ENCODE data around the gene PRPSAP1.

The PRPSAP1 gene

GRCh38 chr17:76336756-76337412, 16.8 kb downstream of the PRPSAP1 start:
- Mint-ChIP-seq H3K4me1 (ENCODE audit: low read depth) (peaks cover 4% of the 10 kb centered on the region), H3K27ac (no peak overlapping the region), H3K9me3 (no peaks in the 10 kb centered on the region), H3K4me3 (no peak overlapping the region), H3K27me3 (ENCODE audit: low read depth) (no peaks in the 10 kb centered on the region), H3K36me3 (ENCODE audit: low read depth) (peaks cover 6% of the 10 kb centered on the region)
- DNase-seq (ENCODE audit: low spot score), result no peak

GRCh38 chr17:76335716-76336381, 17.9 kb downstream of the PRPSAP1 start:
- Mint-ChIP-seq H3K36me3 (ENCODE audit: low read depth) (peaks cover 6% of the 10 kb centered on the region), H3K4me1 (ENCODE audit: low read depth) (peaks cover 4% of the 10 kb centered on the region), H3K27ac (no peak overlapping the region), H3K4me3 (no peak overlapping the region), H3K27me3 (ENCODE audit: low read depth) (no peaks in the 10 kb centered on the region), H3K9me3 (no peaks in the 10 kb centered on the region)
- DNase-seq (ENCODE audit: low spot score), result no peak

GRCh38 chr17:76333673-76334505, 19.8 kb downstream of the PRPSAP1 start:
- no peak overlapping the region for H3K27ac Mint-ChIP-seq

GRCh38 chr17:76331083-76331482, 22.6 kb downstream of the PRPSAP1 start:
- no peak for DNase-seq (ENCODE audit: low spot score)
- no peaks in the 10 kb centered on the region for H3K27me3 Mint-ChIP-seq (ENCODE audit: low read depth)
- H3K27ac Mint-ChIP-seq, result no peak overlapping the region
- peaks cover 4% of the 10 kb centered on the region for H3K4me1 Mint-ChIP-seq (ENCODE audit: low read depth)
- peaks cover 20% of the 10 kb centered on the region for H3K36me3 Mint-ChIP-seq (ENCODE audit: low read depth)
- H3K4me3 Mint-ChIP-seq, result no peak overlapping the region
- no peaks in the 10 kb centered on the region for H3K9me3 Mint-ChIP-seq

More at GRCh38 chr17:76333673-76334505, 19.8 kb downstream of the PRPSAP1 start:
- DNase-seq (ENCODE audit: low spot score), result no peak
- Mint-ChIP-seq H3K4me1 (ENCODE audit: low read depth) (peaks cover 4% of the 10 kb centered on the region), H3K4me3 (no peak overlapping the region), H3K27me3 (ENCODE audit: low read depth) (no peaks in the 10 kb centered on the region), H3K36me3 (ENCODE audit: low read depth) (peaks cover 7% of the 10 kb centered on the region), H3K9me3 (no peaks in the 10 kb centered on the region)

- no peak for DNase-seq (ENCODE audit: low spot score)
- H3K4me3 Mint-ChIP-seq, result no peak overlapping the region
- no peak overlapping the region for H3K27ac Mint-ChIP-seq
- no peaks in the 10 kb centered on the region for H3K9me3 Mint-ChIP-seq
- no peaks in the 10 kb centered on the region for H3K27me3 Mint-ChIP-seq (ENCODE audit: low read depth)
- H3K4me1 Mint-ChIP-seq (ENCODE audit: low read depth), result peaks cover 4% of the 10 kb centered on the region
- H3K36me3 Mint-ChIP-seq (ENCODE audit: low read depth), result peaks cover 20% of the 10 kb centered on the region
Observed at GRCh38 chr17:76329664-76330063, 24.1 kb downstream of the PRPSAP1 start.

- no peak overlapping the region for H3K4me3 Mint-ChIP-seq
- no peak for DNase-seq (ENCODE audit: low spot score)
- no peaks in the 10 kb centered on the region for H3K27me3 Mint-ChIP-seq (ENCODE audit: low read depth)
- peaks cover 27% of the 10 kb centered on the region for H3K36me3 Mint-ChIP-seq (ENCODE audit: low read depth)
- no peak overlapping the region for H3K27ac Mint-ChIP-seq
- peaks cover 4% of the 10 kb centered on the region for H3K4me1 Mint-ChIP-seq (ENCODE audit: low read depth)
- H3K9me3 Mint-ChIP-seq, result no peaks in the 10 kb centered on the region
Observed at GRCh38 chr17:76327696-76328095, 26.0 kb downstream of the PRPSAP1 start.

GRCh38 chr17:76326306-76326705, 27.4 kb downstream of the PRPSAP1 start:
- H3K27ac Mint-ChIP-seq, result no peak overlapping the region
- H3K4me1 Mint-ChIP-seq (ENCODE audit: low read depth), result peaks cover 4% of the 10 kb centered on the region

GRCh38 chr17:76318586-76318985, 35.1 kb downstream of the PRPSAP1 start:
- Mint-ChIP-seq H3K4me1 (ENCODE audit: low read depth) (peaks cover 10% of the 10 kb centered on the region), H3K27ac (no peak overlapping the region), H3K4me3 (no peak overlapping the region), H3K9me3 (no peaks in the 10 kb centered on the region), H3K36me3 (ENCODE audit: low read depth) (peaks cover 28% of the 10 kb centered on the region), H3K27me3 (ENCODE audit: low read depth) (no peaks in the 10 kb centered on the region)
- no peak for DNase-seq (ENCODE audit: low spot score)

More at GRCh38 chr17:76326306-76326705, 27.4 kb downstream of the PRPSAP1 start:
- Mint-ChIP-seq H3K27me3 (ENCODE audit: low read depth) (no peaks in the 10 kb centered on the region), H3K4me3 (no peak overlapping the region), H3K36me3 (ENCODE audit: low read depth) (peaks cover 33% of the 10 kb centered on the region), H3K9me3 (no peaks in the 10 kb centered on the region)
- no peak for DNase-seq (ENCODE audit: low spot score)

GRCh38 chr17:76317535-76317934, 36.2 kb downstream of the PRPSAP1 start:
- Mint-ChIP-seq H3K4me1 (ENCODE audit: low read depth) (peaks cover 12% of the 10 kb centered on the region), H3K9me3 (no peaks in the 10 kb centered on the region), H3K27me3 (ENCODE audit: low read depth) (no peaks in the 10 kb centered on the region), H3K36me3 (ENCODE audit: low read depth) (peaks cover 32% of the 10 kb centered on the region), H3K4me3 (no peak overlapping the region), H3K27ac (no peak overlapping the region)
- DNase-seq (ENCODE audit: low spot score), result no peak

- Mint-ChIP-seq H3K27me3 (ENCODE audit: low read depth) (no peaks in the 10 kb centered on the region), H3K27ac (peak overlapping the region; percentile 32), H3K4me3 (peak overlapping the region; percentile 15), H3K4me1 (ENCODE audit: low read depth) (peaks cover 12% of the 10 kb centered on the region), H3K36me3 (ENCODE audit: low read depth) (peaks cover 26% of the 10 kb centered on the region), H3K9me3 (no peaks in the 10 kb centered on the region)
- no peak for DNase-seq (ENCODE audit: low spot score)
Observed at GRCh38 chr17:76314392-76315227, 39.1 kb downstream of the PRPSAP1 start.

GRCh38 chr17:76312735-76313134, 41.0 kb downstream of the PRPSAP1 start:
- Mint-ChIP-seq H3K27ac (no peak overlapping the region), H3K27me3 (ENCODE audit: low read depth) (no peaks in the 10 kb centered on the region), H3K9me3 (no peaks in the 10 kb centered on the region), H3K4me3 (no peak overlapping the region), H3K4me1 (ENCODE audit: low read depth) (peaks cover 12% of the 10 kb centered on the region), H3K36me3 (ENCODE audit: low read depth) (peaks cover 24% of the 10 kb centered on the region)
- no peak for DNase-seq (ENCODE audit: low spot score)

- Mint-ChIP-seq H3K4me3 (no peak overlapping the region), H3K36me3 (ENCODE audit: low read depth) (peaks cover 19% of the 10 kb centered on the region), H3K27ac (no peak overlapping the region), H3K4me1 (ENCODE audit: low read depth) (peaks cover 3% of the 10 kb centered on the region), H3K9me3 (no peaks in the 10 kb centered on the region), H3K27me3 (ENCODE audit: low read depth) (no peaks in the 10 kb centered on the region)
- no peak for DNase-seq (ENCODE audit: low spot score)
Observed at GRCh38 chr17:76309461-76309860, 44.3 kb downstream of the PRPSAP1 start.

- Mint-ChIP-seq H3K27me3 (ENCODE audit: low read depth) (no peaks in the 10 kb centered on the region), H3K36me3 (ENCODE audit: low read depth) (peaks cover 12% of the 10 kb centered on the region), H3K4me1 (ENCODE audit: low read depth) (peaks cover 4% of the 10 kb centered on the region), H3K27ac (no peak within 1 kb of the TSS), H3K9me3 (no peaks in the 10 kb centered on the region), H3K4me3 (no peak within 1 kb of the TSS)
- no peak for DNase-seq (ENCODE audit: low spot score)
Observed at GRCh38 chr17:76307966-76308338, 45.8 kb downstream of the PRPSAP1 start, which contains the start of gene QRICH2. Gene QRICH2, minus strand, starts transcription at chr17:76308276. Its CDS starts 278 bp downstream, at chr17:76307998.

Data from T-helper 2 cell treated with Interferon-gamma antibody and Interleukin-4, amounts not matched to agents 5 μg/mL and 100 μg/mL, for 36 hours (primary cell).